Erythroblast (primary cell): ENCODE measurements around the gene EMX2.

ENCODE experiments used
- DNase-seq, 2 experiments: peaks; one replicate each; lab custom pipeline; 2025; lab: John Stamatoyannopoulos, UW
- GATA1 ChIP-seq: IDR thresholded peaks from 2 replicates; pipeline ENCODE4 v1.6.1; 2011; ENCODE audit warnings: low read depth, mild to moderate bottlenecking, control low read depth, low read length, moderate library complexity
- POLR2A ChIP-seq: IDR thresholded peaks from 2 replicates; pipeline ENCODE4 v1.6.1; 2011; ENCODE audit warnings: mild to moderate bottlenecking, low read length

EMX2 gene

DNA sequence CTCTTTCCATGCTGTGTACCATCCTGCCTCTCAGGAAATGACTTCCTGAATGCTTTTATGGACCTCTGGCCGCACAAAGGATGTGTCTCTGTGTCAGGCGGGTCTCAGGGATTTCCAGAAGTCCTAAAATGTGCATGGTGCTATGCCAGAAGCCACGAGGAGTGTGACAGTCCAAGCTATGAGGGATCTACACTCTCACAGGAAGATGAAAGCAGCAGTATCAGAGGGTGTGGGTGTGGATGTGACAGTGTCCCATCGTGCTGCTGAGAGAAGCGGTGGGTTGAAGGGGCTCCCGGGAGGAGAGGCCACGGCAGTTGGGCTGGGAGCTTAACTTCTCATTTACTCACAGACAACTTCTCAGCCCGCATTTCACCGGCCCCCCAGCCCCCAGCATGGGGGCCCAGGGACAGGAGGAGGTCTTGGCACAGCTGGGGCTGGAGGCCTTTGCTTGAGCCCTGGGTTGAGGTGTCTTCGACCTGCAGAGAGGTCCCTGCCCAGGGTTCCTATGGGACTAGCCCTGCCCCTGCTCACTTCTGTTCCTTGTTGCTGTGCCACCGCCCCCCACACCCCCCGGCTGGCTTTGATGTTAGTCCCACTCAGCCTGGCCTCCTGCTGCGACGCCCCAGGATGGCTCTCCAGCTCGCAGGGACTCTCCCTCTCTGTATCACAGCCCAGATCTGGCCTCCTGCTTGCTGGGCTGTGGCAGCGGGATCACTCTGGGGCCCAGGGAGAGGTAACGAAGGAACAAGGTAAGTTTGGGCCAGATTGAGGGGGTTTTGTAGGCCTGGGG is 30.8 kb upstream of the EMX2 start:
- no peak for DNase-seq
- TF ChIP-seq POLR2A, result no peak
- TF ChIP-seq GATA1, result no peak

DNA sequence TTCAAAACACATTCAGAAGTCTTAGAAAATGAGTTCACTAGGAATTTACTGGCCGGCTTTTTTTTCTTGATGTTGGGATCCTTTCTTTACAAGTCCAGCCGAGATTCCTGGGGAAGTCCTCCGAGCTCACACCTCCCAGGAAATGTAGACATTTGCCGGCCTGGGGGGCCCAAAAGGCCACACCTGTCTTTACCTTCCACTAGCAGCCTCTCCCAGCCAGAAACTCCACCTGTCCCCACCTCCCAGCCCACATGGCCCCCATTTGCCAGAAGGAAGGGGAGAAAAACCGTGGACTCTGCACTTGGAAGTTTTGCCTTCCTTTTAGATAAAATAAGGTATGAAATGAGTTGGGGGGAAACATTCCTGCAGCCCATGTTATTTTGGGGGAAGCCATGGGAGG is 27.6 kb upstream of the EMX2 start:
- TF ChIP-seq GATA1 (no peak), POLR2A (no peak)
- no peak for DNase-seq

DNA sequence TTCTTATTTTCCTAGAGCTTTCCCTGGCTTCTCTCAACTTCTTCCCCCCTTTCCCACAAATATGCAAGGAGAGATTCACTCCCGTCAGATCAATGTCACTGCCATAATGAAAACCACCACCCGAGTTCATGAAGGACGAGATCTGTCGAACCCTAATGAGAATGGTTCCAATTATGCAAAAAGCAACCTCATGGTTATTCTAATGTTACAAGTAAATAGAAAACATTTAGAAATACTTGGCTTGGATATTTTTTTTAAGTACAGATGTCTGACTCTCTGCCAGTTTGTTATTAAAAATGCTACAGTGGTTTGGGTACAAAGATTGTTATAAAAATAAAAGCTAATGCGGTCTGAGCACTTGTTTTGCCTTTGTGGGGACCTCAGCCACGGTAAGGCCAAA is 25.9 kb upstream of the EMX2 start:
- no peak for DNase-seq
- no peak for TF ChIP-seq POLR2A
- no peak for TF ChIP-seq GATA1

DNA sequence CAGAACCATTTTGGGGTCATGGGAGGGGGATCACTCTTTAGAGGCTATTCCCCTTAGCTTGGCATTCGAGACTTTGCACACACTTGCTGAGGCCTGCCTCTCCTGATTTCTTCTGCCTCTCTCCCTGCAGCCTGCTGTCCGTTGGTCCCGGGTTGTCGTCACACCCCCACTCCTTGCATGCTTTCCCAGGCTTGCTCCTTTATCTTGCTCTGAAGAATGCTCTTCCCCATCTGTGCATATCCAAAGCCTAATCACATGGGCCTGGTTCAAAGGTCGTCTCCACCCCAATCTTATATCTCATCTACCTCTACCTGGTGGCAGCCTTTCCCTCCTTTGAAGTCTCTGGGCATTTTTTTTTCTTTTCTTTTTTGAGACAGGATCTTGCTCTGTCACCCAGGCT is 24.3 kb upstream of the EMX2 start:
- DNase-seq, result no peak
- TF ChIP-seq POLR2A (no peak), GATA1 (no peak)

DNA sequence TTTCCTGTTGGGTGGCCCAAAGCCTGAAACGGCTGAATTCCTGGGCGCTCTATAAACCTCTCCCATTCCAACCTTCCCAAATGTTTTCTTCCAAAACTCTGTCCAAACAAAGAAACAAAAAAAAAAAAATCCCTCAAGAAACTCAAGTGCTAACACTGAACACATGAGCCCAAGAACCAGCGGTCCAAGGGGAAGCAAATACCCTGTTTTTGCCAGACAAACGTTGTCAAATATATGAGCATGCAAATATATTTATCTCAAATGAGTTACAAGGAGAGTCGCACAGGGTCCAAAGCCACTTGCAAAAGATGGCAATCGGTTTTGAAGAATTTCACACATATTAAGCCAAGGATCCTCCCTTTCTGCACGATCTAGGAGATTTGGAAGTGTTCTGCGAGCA is 23.3 kb upstream of the EMX2 start:
- no peak for TF ChIP-seq GATA1
- no peak for TF ChIP-seq POLR2A

DNA sequence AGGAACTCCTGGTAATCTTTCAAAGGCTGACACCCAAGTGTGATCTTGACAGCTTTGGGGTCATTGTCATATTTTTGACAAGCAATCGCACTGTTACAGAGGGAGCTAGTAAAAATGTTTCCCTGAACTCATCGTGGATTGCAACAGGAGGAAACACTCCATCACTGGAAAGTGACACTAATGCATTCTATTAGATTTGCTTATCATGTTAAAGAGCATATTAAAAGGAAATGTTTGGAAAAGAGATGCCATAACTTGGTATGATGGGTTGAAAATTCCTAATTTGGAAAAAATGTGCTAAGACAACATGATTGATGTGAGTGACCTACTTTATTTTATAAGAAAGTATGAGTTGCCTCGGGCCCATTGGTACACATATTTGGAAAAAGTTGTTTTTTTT is 22.7 kb upstream of the EMX2 start:
- TF ChIP-seq GATA1 (no peak), POLR2A (no peak)
- DNase-seq, result no peak

More for the DNA sequence above, 23.3 kb upstream of the EMX2 start:
- no peak for DNase-seq

DNA sequence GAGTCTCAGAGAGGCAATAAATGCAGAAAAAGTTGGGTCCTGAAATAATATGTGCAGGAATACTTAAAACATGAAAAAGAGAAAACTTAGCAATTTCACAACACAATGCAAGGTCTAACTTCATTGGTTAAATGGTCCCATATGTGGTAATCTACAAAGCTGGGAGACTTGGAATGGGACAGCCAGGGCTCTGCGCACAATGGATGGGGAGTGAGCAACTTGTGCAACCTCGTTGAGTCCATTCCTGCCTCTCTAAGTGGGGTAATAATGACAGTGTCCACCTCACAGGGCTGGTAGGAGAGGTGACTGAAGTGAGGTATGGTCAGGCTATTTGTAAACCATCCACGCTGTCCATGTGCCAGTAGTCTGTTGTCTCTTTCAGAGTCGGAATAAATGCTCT is 11.8 kb upstream of the EMX2 start:
- TF ChIP-seq POLR2A (no peak), GATA1 (no peak)
- no peak for DNase-seq

DNA sequence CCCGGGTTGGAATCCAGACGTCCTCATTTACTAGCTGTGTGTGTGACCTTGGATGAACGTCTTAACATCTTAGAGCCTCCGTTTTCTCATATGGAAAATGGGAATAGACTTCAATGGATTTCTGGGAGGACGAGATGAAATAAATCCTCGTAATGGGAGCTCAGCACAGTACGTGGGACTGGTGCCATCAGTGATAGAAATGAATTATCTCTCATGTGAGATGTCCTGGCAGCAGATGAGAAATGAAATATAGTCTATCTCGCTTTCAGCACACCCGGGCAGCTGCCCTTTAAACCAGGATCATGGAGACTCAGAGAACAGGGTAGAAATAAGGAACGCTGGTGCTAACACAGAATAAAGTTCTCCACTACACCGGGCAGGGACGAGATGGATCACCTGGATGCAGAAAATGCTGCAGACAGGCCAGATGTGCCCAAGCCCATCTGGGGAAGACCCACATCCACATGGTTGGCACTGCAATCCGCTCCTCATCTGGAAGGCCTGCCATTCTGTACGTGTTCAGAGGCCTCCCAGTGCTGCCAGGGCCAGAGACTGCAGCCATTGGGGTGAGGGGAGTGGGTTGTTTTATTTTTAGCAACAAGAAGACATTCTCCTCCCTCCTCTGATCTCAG is 11.1 kb upstream of the EMX2 start:
- TF ChIP-seq POLR2A (no peak), GATA1 (no peak)

DNA sequence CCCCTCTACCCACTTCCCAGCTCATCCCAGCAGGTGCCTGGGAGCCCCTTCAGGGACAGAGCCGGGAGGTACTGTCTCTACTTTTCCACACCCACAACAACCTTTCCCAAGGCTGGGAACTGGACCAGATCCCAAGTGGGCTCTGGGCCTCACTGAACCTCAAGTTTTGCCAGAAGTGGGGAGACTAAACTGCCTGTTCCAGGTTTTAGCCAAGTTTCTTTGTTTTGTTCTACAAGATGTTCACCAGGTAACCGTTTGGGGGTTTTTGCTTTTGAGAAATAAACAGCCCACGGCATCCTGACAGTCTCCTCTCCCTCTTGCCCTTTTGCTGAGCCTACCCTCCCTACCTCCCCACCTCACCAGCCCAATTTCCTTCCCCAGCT is 10.6 kb upstream of the EMX2 start:
- TF ChIP-seq POLR2A, result no peak
- TF ChIP-seq GATA1, result no peak

More for the DNA sequence above, 11.1 kb upstream of the EMX2 start:
- DNase-seq, result no peak

DNA sequence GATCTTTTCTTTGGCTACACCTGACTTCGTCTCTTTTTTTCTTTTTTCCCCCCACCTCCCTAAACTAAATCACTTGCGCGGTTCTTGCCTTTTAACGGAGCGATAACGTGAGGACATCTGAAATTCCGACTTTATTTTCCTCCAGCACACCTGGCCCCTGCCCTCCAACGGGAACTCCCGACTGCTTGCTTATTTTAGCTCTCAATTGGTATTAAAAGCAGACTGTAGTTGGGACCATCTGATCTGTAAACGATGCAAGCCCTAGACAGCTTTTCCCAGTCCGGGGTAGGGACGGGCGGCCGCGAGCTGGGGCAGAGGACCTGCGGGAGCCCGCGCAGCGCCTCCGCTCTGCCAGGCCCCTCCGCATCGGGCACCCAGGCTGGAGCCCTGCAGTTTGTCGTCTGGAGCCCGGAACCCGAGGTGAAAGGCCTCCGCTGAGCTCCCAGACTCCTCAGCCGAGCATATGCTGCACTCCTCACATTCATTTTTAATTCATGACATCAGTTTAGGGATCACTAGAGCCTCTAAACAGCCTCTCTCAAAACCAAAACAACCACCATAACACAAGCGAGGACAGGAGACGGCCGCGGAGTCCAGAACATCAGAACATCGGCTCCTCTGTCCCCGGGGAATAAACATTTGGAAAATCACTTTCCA is 10.0 kb upstream of the EMX2 start:
- DNase-seq, result no peak
- TF ChIP-seq POLR2A (no peak), GATA1 (no peak)

More for the DNA sequence above, 10.6 kb upstream of the EMX2 start:
- no peak for DNase-seq

DNA sequence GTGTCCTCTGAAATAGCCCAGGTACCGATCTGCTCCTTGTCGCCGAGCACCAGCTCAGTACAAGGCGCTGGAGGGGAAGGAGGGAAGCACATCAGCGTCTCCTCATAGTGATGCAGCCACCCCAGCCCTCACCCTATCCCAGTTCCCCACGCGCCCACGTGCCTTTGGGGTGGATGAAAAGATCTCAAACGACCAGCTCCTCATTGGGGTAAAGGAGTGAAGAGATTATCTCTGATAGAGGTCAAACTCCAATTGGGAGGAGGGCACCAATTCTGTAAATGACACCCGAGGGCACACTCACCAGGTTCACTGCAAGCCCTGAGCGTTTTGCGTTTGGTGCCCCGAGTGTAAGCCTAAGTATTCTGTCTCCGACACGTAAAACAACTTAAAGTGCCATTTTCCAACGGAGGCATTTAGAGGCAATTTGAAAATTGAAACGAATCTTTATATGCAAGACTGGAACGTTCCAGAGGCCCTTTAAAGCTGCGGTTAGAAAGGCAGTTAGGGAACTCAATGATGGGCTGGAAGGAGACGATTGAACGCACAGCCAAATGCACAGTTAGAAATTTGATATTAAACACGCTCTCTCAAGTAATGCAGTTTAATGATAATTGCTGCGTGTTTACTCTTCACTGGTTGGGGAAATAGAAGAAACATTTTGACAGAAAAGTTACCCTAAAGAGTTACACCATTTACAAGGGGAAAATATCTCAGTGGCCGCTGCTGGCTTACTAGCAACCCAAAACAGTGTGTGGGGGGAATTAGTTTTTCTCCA is 8.9 kb upstream of the EMX2 start:
- no peak for TF ChIP-seq POLR2A
- no peak for TF ChIP-seq GATA1
- no peak for DNase-seq

DNA sequence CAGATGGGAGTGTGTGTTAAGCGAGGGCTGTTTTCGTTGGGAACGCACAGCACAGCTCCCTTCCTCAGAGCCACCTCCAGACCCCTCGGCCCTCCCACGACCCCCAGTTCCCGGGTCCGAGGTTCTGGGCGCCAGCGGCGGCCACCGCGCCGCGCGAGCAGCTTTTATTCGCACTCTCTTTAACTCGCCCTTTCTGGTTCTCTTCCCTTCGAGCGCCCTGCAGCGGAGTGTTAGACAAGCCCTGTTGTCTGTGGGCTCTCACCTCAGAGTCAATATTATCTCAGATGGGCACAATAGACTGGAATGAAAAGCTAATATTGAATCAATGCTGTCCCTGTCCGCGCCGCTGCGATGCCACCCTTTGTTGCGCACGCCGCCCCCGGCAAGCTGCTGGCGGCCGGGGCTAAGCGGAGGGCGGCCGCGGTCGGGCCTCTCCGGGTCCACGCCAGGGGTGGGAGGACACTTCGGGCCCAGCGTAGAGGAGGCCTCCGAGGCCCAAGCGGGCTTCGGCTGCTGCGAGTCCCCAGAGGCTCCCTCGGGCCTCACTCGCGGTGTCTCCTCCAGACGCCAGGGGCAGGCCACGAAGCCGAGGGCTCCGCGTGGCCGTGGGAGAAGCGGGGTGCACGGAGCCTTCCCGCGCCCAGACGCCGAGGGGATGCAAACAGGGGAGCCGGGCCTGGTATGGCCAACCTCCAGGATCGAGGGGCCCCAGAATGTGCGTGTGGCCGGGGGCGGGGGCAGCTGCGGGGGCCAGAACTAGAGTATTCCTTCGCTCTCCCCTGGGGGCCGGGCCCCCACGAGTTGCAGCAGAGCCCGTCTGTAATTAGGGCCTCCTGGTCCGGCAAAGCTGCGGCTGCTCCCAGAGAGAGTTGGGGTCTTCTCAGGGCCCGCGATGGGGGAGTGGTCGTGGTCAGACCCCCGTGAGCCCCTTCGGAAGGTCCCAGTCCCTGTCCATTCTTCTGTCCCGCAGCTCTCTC is 7.9 kb upstream of the EMX2 start:
- no peak for TF ChIP-seq POLR2A

More for the DNA sequence above, 7.9 kb upstream of the EMX2 start:
- no peak for DNase-seq
